Measurements from ENCODE around the gene NUP133. TPM values are rescaled to one million over a fixed set of nuclear protein-coding genes. Genes with fewer than 3 reads are reported as not detected.
A peak's percentile ranks its signal among the peaks of the same experiment; 100 is the strongest.

NUP133 gene
- total RNA-seq, 2 donors from 2014 or later, result 67.8 to 68.4 TPM

DNA sequence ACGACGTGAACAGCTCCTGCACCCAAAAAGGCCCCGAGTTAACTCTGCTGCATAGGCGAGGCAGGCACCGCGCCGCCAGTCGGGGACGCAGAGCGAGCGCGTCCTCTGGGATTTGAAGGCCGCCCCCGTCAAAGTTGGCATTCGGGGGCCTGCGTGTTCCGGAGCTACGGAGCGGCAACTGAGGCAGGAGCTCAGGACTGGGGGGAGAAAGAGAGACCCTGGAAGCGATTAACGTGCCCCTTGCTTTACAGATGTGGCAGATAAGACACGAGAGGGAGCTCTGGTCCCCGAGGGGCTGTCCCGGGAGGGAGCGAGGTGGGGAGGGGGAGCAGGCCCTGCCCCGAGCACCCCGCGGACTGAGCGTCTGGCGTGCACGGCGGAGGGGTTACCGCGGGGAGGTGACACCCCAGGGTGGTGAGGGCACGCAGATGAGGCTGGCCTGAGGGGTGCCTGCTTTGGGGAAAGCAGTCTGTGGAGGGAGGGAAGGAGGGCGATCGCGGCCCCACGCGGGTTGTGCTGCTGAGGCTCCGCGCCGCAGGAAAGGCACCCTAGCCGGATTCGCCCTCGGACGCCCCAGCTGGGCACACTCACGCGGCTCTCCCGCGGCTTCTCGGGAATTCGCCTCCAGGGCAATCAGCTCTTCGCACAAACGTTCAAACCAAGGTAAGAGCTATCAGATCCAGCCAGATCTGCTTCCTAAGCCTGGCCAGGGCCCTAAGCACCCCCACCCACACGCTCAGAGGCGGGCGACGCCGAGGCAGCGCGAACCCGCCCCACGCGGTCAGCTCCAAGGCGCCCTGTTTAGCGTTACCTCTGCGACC, 100.7 kb downstream of the NUP133 start:
- peaks cover 30% of the 10 kb centered on the region for H3K27me3 Mint-ChIP-seq (ENCODE audit: insufficient read depth)
- H3K9me3 Mint-ChIP-seq, result no peaks in the 10 kb centered on the region
- H3K27ac Mint-ChIP-seq, result no peak overlapping the region
- WGBS, 2 experiments (ENCODE audit: insufficient coverage in 1 of 2, insufficient read length in 1 of 2), result 20 to 24% methylated on average over 41 to 68 of the region's 68 CpGs
- TF ChIP-seq CTCF (conservative IDR thresholded peaks at IDR 0.05), result no peak
- no peaks in the 10 kb centered on the region for H3K9me3 ChIP-seq (ENCODE audit: control insufficient read depth, low read length)
- peak overlapping the region; percentile 72 for H3K4me3 ChIP-seq (ENCODE audit: low read length)
- H3K27ac ChIP-seq (ENCODE audit: low read depth, low read length), result no peak overlapping the region
- peaks cover 33% of the 10 kb centered on the region for H3K4me1 Mint-ChIP-seq
- H3K36me3 ChIP-seq (ENCODE audit: control insufficient read depth, insufficient read depth, low read length), result no peaks in the 10 kb centered on the region
- H3K36me3 Mint-ChIP-seq (ENCODE audit: low read depth), result no peaks in the 10 kb centered on the region
- H3K4me3 Mint-ChIP-seq, result peak overlapping the region; percentile 69
- peak; percentile 63 for DNase-seq
- H3K27me3 ChIP-seq (ENCODE audit: control insufficient read depth, insufficient read depth, low read length, poor library complexity, severe bottlenecking), result peaks cover 28% of the 10 kb centered on the region
- H3K4me1 ChIP-seq (ENCODE audit: control insufficient read depth, insufficient read depth, low read length), result peaks cover 25% of the 10 kb centered on the region
- peak overlapping the region; percentile 6 for H3K9ac ChIP-seq (ENCODE audit: extremely low read depth, low read length, poor library complexity, severe bottlenecking)

DNA sequence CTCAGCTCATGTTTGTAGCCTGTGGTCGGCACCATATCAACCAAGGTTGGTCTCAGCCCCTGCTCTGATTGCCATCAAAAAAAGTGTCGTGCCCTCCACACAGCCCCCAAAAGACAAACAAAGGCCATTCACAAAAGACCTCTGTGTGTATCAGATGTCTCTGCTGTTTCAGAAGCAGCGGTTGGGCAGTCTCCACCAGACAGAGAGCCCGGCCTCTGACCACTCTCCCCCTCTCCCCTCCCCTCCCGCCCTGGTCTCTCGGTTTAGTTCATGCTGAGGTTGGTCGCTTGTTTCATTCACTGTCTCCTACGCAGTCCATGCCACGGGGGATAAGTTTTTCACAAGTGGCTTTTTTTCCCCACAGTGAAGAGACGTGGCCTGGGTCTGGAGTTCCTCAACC, 101.3 kb downstream of the NUP133 start:
- Histone ChIP-seq H3K4me1 (ENCODE audit: control insufficient read depth, insufficient read depth, low read length) (peaks cover 21% of the 10 kb centered on the region), H3K36me3 (ENCODE audit: control insufficient read depth, insufficient read depth, low read length) (no peaks in the 10 kb centered on the region), H3K9ac (ENCODE audit: extremely low read depth, low read length, poor library complexity, severe bottlenecking) (no peak overlapping the region), H3K4me3 (ENCODE audit: low read length) (peak overlapping the region; percentile 72), H3K27me3 (ENCODE audit: control insufficient read depth, insufficient read depth, low read length, poor library complexity, severe bottlenecking) (peaks cover 28% of the 10 kb centered on the region), H3K9me3 (ENCODE audit: control insufficient read depth, low read length) (no peaks in the 10 kb centered on the region), H3K27ac (ENCODE audit: low read depth, low read length) (no peak overlapping the region)
- Mint-ChIP-seq H3K4me1 (peaks cover 33% of the 10 kb centered on the region), H3K4me3 (peak overlapping the region; percentile 69), H3K27ac (no peak overlapping the region), H3K9me3 (no peaks in the 10 kb centered on the region), H3K36me3 (ENCODE audit: low read depth) (no peaks in the 10 kb centered on the region), H3K27me3 (ENCODE audit: insufficient read depth) (peaks cover 33% of the 10 kb centered on the region)
- peak; percentile 83 for DNase-seq
- TF ChIP-seq CTCF (conservative IDR thresholded peaks at IDR 0.05), result no peak
- WGBS, 2 experiments (ENCODE audit: insufficient coverage in 1 of 2, insufficient read length in 1 of 2), result 2 to 9% methylated on average over 8 to 10 of the region's 10 CpGs

- 93 to 100% methylated on average over 1 to 8 of the region's 8 CpGs for WGBS, 2 experiments (ENCODE audit: insufficient coverage in 1 of 2, insufficient read length in 1 of 2)
- Mint-ChIP-seq H3K4me3 (no peak overlapping the region), H3K4me1 (peaks cover 17% of the 10 kb centered on the region), H3K36me3 (ENCODE audit: low read depth) (no peaks in the 10 kb centered on the region), H3K27ac (no peak overlapping the region), H3K27me3 (ENCODE audit: insufficient read depth) (peaks cover 32% of the 10 kb centered on the region), H3K9me3 (no peaks in the 10 kb centered on the region)
- H3K27me3 ChIP-seq (ENCODE audit: control insufficient read depth, insufficient read depth, low read length, poor library complexity, severe bottlenecking), result peaks cover 17% of the 10 kb centered on the region
- H3K4me1 ChIP-seq (ENCODE audit: control insufficient read depth, insufficient read depth, low read length), result peaks cover 5% of the 10 kb centered on the region
- no peaks in the 10 kb centered on the region for H3K9me3 ChIP-seq (ENCODE audit: control insufficient read depth, low read length)
- H3K9ac ChIP-seq (ENCODE audit: extremely low read depth, low read length, poor library complexity, severe bottlenecking), result no peak overlapping the region
- H3K4me3 ChIP-seq (ENCODE audit: low read length), result no peak overlapping the region
- no peak for DNase-seq
- no peak overlapping the region for H3K27ac ChIP-seq (ENCODE audit: low read depth, low read length)
- peak; percentile 61 for TF ChIP-seq CTCF (conservative IDR thresholded peaks at IDR 0.05)
- H3K36me3 ChIP-seq (ENCODE audit: control insufficient read depth, insufficient read depth, low read length), result no peaks in the 10 kb centered on the region
Measured at GRCh38 chr1:229403573-229403972, 104.6 kb downstream of the NUP133 start.

Measured in endodermal cell (in vitro differentiated cells).